KOPT-K1 (cell line): Measurements from ENCODE around the gene ILF2.
"Not testable (repeated sequence)": the region's sequence is repeated elsewhere in the genome, so short reads cannot be mapped to it uniquely, and the experiment has no call there.

ENCODE experiments used
- H3K27ac ChIP-seq: fragments of 200-600 bp; sonication (generic); 2 replicates; pipeline ENCODE4 v1.5.1; 2016; ENCODE audit warnings: antibody characterized with exemption, mild to moderate bottlenecking, low read depth, low read length; ENCODE audit not compliant: poor library complexity, severe bottlenecking
- H3K36me3 ChIP-seq: fragments of 200-600 bp; sonication (generic); 2 replicates; pipeline ENCODE4 v1.5.1; 2017; ENCODE audit warnings: antibody characterized with exemption, mild to moderate bottlenecking, low read length, moderate library complexity; ENCODE audit not compliant: insufficient read depth
- H3K9me3 ChIP-seq: fragments of 200-600 bp; sonication (generic); 2 replicates; pipeline ENCODE4 v1.5.1; 2017; ENCODE audit warnings: antibody characterized with exemption, low read length, mild to moderate bottlenecking; ENCODE audit not compliant: insufficient read depth, poor library complexity, severe bottlenecking

The ILF2 gene

GRCh38 chr1:153647346-153647714 is 23.5 kb downstream of the ILF2 start:
- peaks cover 58% of the 10 kb centered on the region for H3K36me3 ChIP-seq
- H3K27ac ChIP-seq = no peak overlapping the region
- H3K9me3 ChIP-seq = no peaks in the 10 kb centered on the region

GRCh38 chr1:153646672-153647345 is 24.0 kb downstream of the ILF2 start:
- H3K27ac ChIP-seq = no peak overlapping the region
- H3K9me3 ChIP-seq = no peaks in the 10 kb centered on the region
- peaks cover 63% of the 10 kb centered on the region for H3K36me3 ChIP-seq

- H3K9me3 ChIP-seq = no peaks in the 10 kb centered on the region
- peaks cover 93% of the 10 kb centered on the region for H3K36me3 ChIP-seq
- H3K27ac ChIP-seq = no peak overlapping the region
Measured at GRCh38 chr1:153643816-153644215, 27.0 kb downstream of the ILF2 start.

- H3K9me3 ChIP-seq = no peaks in the 10 kb centered on the region
- no peak overlapping the region for H3K27ac ChIP-seq
- H3K36me3 ChIP-seq = peaks cover 98% of the 10 kb centered on the region
Measured at GRCh38 chr1:153643100-153643499, 27.7 kb downstream of the ILF2 start.

- Histone ChIP-seq H3K36me3 (peaks cover 100% of the 10 kb centered on the region), H3K9me3 (no peaks in the 10 kb centered on the region), H3K27ac (no peak overlapping the region)
Measured at GRCh38 chr1:153642161-153642560, 28.6 kb downstream of the ILF2 start.

GRCh38 chr1:153640861-153641260 is 29.9 kb downstream of the ILF2 start:
- H3K9me3 ChIP-seq = no peaks in the 10 kb centered on the region
- no peak overlapping the region for H3K27ac ChIP-seq
- H3K36me3 ChIP-seq = peaks cover 100% of the 10 kb centered on the region

GRCh38 chr1:153640213-153640612 is 30.6 kb downstream of the ILF2 start:
- not testable (repeated sequence) for H3K9me3 ChIP-seq, H3K27ac ChIP-seq
- H3K36me3 ChIP-seq = peaks cover 100% of the 10 kb centered on the region

- Histone ChIP-seq H3K36me3 (peaks cover 91% of the 10 kb centered on the region), H3K27ac (no peak overlapping the region), H3K9me3 (no peaks in the 10 kb centered on the region)
Measured at GRCh38 chr1:153639280-153639679, 31.5 kb downstream of the ILF2 start.

- Histone ChIP-seq H3K27ac (no peak overlapping the region), H3K9me3 (no peaks in the 10 kb centered on the region), H3K36me3 (peaks cover 81% of the 10 kb centered on the region)
Measured at GRCh38 chr1:153638261-153638660, 32.5 kb downstream of the ILF2 start.

GRCh38 chr1:153636312-153636711 is 34.5 kb downstream of the ILF2 start:
- peaks cover 61% of the 10 kb centered on the region for H3K36me3 ChIP-seq
- no peak overlapping the region for H3K27ac ChIP-seq
- H3K9me3 ChIP-seq = no peaks in the 10 kb centered on the region

- Histone ChIP-seq H3K27ac (no peak overlapping the region), H3K36me3 (peaks cover 57% of the 10 kb centered on the region), H3K9me3 (no peaks in the 10 kb centered on the region)
Measured at GRCh38 chr1:153635872-153636271, 34.9 kb downstream of the ILF2 start.

- Histone ChIP-seq H3K36me3 (peaks cover 38% of the 10 kb centered on the region), H3K9me3 (no peaks in the 10 kb centered on the region), H3K27ac (peak within 1 kb of the TSS; percentile 99)
Measured at GRCh38 chr1:153633754-153634665, 36.8 kb downstream of the ILF2 start, which contains the start of gene CHTOP. CHTOP (plus strand) TSS chr1:153634066; CDS start chr1:153636589, 2,523 bp downstream.

- H3K9me3 ChIP-seq = no peaks in the 10 kb centered on the region
- no peak overlapping the region for H3K27ac ChIP-seq
- peaks cover 31% of the 10 kb centered on the region for H3K36me3 ChIP-seq
Measured at GRCh38 chr1:153633161-153633753, 37.5 kb downstream of the ILF2 start.

- Histone ChIP-seq H3K9me3 (no peaks in the 10 kb centered on the region), H3K36me3 (peaks cover 12% of the 10 kb centered on the region), H3K27ac (no peak overlapping the region)
Measured at GRCh38 chr1:153631047-153632022, 39.5 kb downstream of the ILF2 start.
